ENCODE results near the gene PCDHB2.

DNA sequence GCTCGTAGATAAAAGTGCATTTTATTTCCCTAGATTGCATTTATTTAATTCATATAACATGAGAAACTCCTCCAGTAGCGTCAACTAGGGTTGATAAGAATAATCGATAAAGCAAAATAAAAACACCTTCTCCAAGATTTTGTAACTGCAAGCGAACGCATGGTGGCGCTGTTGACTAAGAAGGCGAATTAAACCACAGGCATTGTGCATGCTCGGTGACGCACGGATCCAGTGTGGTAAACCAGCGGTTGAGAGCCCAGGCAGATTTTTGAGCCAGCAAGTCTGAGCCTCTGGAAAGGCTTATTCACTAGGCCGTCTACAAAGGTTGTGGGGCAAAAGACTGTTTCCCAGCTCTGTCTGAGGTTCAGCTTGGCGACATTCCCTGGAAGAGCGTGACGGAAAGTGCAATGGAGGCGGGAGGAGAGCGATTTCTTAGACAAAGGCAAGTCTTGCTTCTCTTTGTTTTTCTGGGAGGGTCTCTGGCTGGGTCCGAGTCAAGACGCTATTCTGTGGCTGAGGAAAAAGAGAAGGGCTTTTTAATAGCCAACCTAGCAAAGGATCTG, 5.9 kb downstream of the PCDHB2 start, which contains the start of gene PCDHB3:
- no peak for TF ChIP-seq EP300 (IDR thresholded peaks at IDR 0.05)
- TF ChIP-seq POLR2A (IDR thresholded peaks at IDR 0.05): no peak
